ENCODE data around the gene MDH1B.

DNA sequence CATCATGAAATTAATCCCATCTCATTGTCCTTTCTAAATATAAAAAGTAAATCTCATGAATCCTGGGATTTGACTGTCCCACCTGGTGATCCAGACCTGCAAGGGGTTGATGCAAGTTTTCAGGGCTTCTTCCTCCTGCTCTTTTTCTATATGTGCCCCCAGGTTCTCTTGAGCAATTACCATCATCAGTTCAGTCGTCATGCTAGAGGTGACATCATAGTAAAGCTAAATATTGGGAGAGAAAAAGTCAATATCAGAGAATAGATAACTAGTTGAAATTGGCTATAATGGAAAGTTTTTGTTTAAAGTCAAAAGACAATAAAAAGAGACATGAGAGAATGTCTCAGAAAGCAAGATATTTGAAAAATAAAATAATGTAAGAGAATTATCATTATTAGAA lies 8.3 kb downstream of the MDH1B start:
- TF ChIP-seq CTCF (IDR thresholded peaks at IDR 0.05) (no peak), POLR2A (IDR thresholded peaks at IDR 0.05) (no peak)
